AG04449 (cell line): Measurements from ENCODE around the gene FBXO31.
A peak's percentile ranks its signal among the peaks of the same experiment; 100 is the strongest.
"Not testable (repeated sequence)": the region's sequence is repeated elsewhere in the genome, so short reads cannot be mapped to it uniquely, and the experiment has no call there.

Experiments
- CTCF ChIA-PET: fragments of 350-600 bp; formaldehyde crosslinking; extraction: SDS; loops from one replicate; lab custom pipeline; 2021; ENCODE audit warnings: antibody characterized with exemption; lab: Yijun Ruan, JAX
- POLR2A ChIA-PET: fragments of 400-600, 350-600 bp; formaldehyde crosslinking; extraction: SDS; loops from one replicate; lab custom pipeline; 2020; ENCODE audit warnings: antibody characterized with exemption, inconsistent platforms; lab: Yijun Ruan, JAX
- DNase-seq: peaks from one replicate; pipeline ENCODE4 v3.0.0-alpha.2; 2010; ENCODE audit warnings: low read depth, low spot score
- H3K4me3 ChIP-seq: 2 replicates; pipeline ENCODE4 v1.5.1; 2011; ENCODE audit warnings: low read depth, mild to moderate bottlenecking, control low read depth, low read length
- TF ChIP-seq, protein P1 (sequence below): IDR thresholded peaks from one replicate; pipeline ENCODE4 v1.5.1; 2011; ENCODE audit warnings: mild to moderate bottlenecking, moderate library complexity, low read length, control low read depth, inconsistent platforms; ENCODE audit not compliant: insufficient read depth; ENCODE audit errors: missing control alignments

Gene FBXO31

DNA sequence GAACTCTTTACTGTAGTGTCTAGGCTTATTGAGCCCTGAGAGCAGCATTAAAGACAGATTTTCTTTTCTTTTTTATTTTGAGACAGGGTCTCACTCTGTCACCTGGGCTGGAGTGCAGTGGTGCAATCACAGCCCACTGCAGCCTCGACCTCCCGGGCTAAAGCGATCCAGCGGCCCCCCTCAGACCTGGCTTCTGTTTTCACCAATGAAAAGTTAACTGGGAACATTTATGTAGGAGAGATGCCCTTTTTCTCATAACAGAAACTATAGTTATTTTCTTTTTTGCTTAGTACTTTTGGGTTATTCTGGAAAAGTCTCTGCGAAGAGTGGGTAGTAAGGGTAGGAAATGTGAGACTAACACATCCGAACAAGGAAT, 10.1 kb upstream of the FBXO31 start:
- TF ChIP-seq, protein P1, sequence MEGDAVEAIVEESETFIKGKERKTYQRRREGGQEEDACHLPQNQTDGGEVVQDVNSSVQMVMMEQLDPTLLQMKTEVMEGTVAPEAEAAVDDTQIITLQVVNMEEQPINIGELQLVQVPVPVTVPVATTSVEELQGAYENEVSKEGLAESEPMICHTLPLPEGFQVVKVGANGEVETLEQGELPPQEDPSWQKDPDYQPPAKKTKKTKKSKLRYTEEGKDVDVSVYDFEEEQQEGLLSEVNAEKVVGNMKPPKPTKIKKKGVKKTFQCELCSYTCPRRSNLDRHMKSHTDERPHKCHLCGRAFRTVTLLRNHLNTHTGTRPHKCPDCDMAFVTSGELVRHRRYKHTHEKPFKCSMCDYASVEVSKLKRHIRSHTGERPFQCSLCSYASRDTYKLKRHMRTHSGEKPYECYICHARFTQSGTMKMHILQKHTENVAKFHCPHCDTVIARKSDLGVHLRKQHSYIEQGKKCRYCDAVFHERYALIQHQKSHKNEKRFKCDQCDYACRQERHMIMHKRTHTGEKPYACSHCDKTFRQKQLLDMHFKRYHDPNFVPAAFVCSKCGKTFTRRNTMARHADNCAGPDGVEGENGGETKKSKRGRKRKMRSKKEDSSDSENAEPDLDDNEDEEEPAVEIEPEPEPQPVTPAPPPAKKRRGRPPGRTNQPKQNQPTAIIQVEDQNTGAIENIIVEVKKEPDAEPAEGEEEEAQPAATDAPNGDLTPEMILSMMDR = no peak
- ChIA-PET POLR2A (interaction anchor here (0.7 to 1.9 kb wide), 2 partner anchors 10 to 478 kb away, joined by 3 to 9 read pairs; partner anchors contain the start of gene FBXO31), CTCF (interaction anchor here (1.1 to 7.9 kb wide), 8 partner anchors 10 to 830 kb away, joined by 3 to 53 read pairs (median 16); partner anchors contain the start of gene FBXO31)
- peak overlapping the region; percentile 81 for H3K4me3 ChIP-seq
- no peak for DNase-seq

DNA sequence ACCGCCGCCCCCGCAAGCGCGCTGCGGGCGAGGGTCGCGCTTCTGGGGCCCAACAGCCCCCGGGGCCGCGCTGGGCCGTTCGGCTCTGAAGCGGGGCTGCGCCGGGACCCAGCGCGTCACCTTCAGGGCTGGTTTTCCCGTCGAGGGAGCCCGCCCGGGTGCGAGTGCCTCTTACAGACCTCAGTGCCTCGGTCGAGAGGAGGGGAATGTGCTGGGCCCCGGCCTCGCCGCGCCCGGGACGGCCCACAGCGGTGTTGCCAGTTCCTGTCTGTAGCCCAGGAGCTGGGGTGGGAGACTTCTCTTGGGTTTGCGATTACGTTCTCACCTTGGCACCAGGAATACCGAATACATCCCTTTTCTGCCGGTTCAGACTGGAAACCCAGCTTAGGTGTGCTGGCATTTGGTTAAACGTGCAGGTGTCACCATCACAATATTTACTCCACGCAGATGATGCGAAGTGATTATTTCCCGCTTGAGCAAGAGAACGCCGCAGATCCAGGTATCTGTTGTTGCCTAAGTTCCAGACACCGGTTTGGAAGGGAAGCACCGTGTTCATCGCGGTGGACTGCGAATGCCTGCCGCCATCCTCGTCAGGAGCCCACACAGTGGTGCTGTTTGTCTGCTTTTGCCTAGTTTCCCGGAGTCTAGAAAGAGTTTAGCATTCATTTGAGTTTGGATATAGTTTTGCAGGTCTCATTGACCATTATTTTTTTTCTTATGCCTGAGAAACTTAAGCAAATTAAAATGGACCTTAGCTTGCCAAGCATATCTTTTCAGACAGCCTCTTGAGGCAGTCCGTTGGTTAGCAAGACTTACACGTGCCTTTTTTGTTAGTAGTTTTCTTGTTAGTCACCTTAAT, 9.5 kb upstream of the FBXO31 start:
- ChIA-PET CTCF (interaction anchor here (0.9 to 7.9 kb wide), 10 partner anchors 10 to 830 kb away, joined by 3 to 53 read pairs (median 4); partner anchors contain the start of gene FBXO31), POLR2A (interaction anchor here (0.7 to 1.6 kb wide), 2 partner anchors 9 to 479 kb away, joined by 3 to 7 read pairs; partner anchors contain the start of gene FBXO31)
- DNase-seq = no peak
- TF ChIP-seq, protein P1 = peak; percentile 40
- H3K4me3 ChIP-seq = peak overlapping the region; percentile 81

DNA sequence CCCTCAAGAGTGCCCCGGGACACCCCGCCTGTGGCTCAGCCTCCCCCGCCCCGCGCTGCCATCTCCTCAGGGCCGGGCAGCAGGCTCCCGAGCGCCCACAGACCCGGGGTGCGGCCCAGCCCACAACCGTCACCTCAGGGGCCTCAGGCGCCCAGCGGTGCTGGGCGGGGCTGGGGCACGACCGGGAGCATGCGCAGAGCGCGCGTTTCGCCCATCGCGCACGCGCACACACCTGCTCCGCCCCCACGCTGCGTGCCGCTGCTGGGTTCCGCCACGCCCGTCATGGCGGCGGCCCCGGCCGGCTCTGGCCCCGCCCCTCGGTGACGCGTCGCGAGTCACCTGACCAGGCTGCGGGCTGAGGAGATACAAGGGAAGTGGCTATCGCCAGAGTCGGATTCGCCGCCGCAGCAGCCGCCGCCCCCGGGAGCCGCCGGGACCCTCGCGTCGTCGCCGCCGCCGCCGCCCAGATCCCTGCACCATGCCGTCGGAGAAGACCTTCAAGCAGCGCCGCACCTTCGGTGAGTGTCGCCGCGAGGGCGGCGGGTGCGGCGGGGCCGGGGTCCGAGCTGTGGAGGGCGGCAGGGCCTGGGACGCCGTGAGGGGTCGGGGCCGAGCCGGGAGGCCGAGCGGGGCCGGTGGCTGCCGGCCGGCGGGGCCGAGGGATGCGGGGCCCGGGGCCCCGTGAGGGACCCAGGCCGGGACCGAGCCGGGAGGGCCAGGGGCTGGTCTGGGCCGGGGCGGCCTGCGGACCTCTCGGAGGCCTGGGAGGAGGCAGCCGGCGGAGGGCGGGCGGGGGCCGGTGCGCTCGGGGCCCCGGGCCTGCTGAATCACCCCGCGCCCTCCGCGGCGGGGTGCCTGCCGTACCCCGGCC, 8.6 kb upstream of the FBXO31 start, which contains the start of gene MAP1LC3B:
Gene MAP1LC3B, plus strand, starts transcription at position 387 of the 871 bp plus-strand sequence. Its CDS starts 92 bp downstream, at position 479.
- POLR2A ChIA-PET = interaction anchor here (1.6 kb wide), 1 partner anchor 9 kb away, joined by 7 read pairs; the partner anchor contains the start of gene FBXO31
- CTCF ChIA-PET = interaction anchor here (0.9 to 7.9 kb wide), 8 partner anchors 9 to 377 kb away, joined by 3 to 53 read pairs (median 8); partner anchors contain the start of gene FBXO31
- TF ChIP-seq, protein P1 = no peak
- peak within 1 kb of the TSS; percentile 81 for H3K4me3 ChIP-seq
- peak; percentile 59 for DNase-seq

DNA sequence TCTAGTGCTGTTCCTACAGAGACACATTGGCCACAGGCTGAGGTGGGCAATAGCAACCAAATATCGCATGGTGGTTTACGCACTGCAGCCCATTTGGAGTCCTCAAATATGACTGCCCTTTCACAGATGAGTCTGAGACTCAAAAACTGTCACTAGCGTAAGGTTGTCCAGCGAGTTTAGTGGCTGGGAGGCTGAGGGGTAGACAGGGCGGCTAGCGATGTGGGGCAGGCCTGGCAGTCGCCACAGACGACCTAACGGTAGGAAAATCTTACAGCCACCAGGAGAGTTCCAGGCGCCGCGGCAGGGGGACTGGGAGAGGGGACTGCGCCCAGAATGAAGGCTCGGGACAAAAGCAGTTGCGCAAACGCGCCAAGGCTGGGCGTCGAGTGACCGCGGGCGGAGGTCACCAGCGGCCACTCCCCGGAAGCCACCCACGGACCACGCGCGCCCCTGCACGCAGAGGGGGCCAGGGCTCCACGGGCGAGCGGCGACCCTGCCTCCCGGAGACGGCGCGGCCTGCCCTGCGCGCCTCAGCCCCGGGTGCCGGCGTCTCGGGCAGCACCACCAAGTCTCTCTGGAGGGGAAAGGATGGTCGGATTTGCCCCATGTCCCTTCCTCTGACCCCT, 7.9 kb upstream of the FBXO31 start:
- ChIA-PET CTCF (interaction anchor here (1.3 kb wide), 1 partner anchor 244 kb away, joined by 5 read pairs; no protein-coding TSS in a partner anchor), POLR2A (no interaction called here)
- peak overlapping the region; percentile 68 for H3K4me3 ChIP-seq
- DNase-seq = no peak
- TF ChIP-seq, protein P1 = no peak

DNA sequence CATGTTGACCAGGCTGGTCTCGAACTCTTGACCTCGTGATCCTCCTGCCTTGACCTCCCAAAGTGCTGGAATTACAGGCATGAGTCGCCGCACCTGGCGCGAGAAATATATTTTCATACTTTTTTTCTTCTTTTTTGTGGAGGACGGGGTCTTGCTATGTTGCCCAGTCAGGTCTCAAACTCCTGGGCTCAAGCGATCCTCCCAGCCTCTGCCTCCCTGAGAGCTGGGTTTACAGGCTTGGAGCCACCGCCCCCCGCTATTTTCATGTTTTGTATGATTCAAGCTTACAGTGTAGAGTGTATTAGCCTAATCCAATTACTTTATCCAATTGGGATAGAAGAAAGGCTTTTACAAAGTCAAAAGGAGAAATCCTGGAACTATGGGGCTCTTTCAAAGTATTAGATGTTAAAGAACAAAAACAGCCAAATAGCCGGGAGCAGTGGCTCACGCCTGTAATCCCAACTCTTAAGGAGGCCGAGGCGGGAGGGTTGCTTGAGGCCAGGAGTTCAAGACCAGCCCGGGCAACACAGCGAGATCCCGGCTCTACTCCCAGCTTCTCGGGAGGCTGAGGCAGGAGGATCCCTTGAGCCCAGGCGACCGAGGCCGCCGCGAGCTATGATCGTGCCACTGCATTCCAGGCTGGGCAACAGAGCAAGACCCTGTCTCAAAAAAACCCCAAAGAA, 7.2 kb upstream of the FBXO31 start:
- ChIA-PET POLR2A (no interaction called here), CTCF (interaction anchor here (1.3 kb wide), 1 partner anchor 245 kb away, joined by 5 read pairs; no protein-coding TSS in a partner anchor)
- TF ChIP-seq, protein P1 = no peak
- no peak for DNase-seq
- H3K4me3 ChIP-seq = peak overlapping the region; percentile 68; the same call in 1 of the 2 replicates

DNA sequence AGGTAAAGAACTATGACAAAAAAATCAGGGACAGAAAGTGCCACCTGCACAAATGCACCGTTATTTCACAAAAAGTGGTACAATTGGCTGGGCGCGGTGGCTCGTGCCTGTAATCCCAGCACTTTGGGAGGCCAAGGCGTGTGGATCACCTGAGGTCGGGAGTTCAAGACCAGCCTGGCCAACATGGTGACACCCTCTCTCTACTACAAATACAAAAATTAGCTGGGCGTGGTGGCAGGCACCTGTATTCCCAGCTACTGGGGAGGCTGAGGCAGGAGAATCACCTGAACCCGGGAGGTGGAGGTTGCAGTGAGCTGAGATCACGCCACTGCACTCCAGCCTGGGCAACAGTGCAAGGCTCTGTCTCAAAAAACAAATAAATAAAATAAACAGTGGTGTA, 6.3 kb upstream of the FBXO31 start:
- DNase-seq, CTCF ChIA-PET, H3K4me3 ChIP-seq, POLR2A ChIA-PET: not testable (repeated sequence)
